Measurements from ENCODE around the gene VGLL3. TPM values are rescaled to one million over a fixed set of nuclear protein-coding genes. Genes with fewer than 3 reads are reported as not detected.
A peak's percentile ranks its signal among the peaks of the same experiment; 100 is the strongest.

VGLL3 gene
- total RNA-seq, 2 donors from 2014 or later: 45.6 to 80.0 TPM

GRCh38 chr3:86995537-86995936, 4.6 kb upstream of the VGLL3 start:
- ATAC-seq (ENCODE audit: insufficient number of reproducible peaks, low FRiP score, low read depth): no peak
- H3K27me3 ChIP-seq (replicated peaks; ENCODE audit: insufficient read depth): no peaks in the 10 kb centered on the region
- H3K27ac ChIP-seq: no peak overlapping the region
- DNase-seq (ENCODE audit: low spot score): no peak
- H3K4me3 ChIP-seq: no peak overlapping the region
- no peaks in the 10 kb centered on the region for H3K9me3 ChIP-seq
- H3K4me1 ChIP-seq (ENCODE audit: control insufficient read depth in 1 of 2, low read depth in 2 of 2): no peaks in the 10 kb centered on the region
- no peaks in the 10 kb centered on the region for H3K36me3 ChIP-seq
- TF ChIP-seq, protein P1, sequence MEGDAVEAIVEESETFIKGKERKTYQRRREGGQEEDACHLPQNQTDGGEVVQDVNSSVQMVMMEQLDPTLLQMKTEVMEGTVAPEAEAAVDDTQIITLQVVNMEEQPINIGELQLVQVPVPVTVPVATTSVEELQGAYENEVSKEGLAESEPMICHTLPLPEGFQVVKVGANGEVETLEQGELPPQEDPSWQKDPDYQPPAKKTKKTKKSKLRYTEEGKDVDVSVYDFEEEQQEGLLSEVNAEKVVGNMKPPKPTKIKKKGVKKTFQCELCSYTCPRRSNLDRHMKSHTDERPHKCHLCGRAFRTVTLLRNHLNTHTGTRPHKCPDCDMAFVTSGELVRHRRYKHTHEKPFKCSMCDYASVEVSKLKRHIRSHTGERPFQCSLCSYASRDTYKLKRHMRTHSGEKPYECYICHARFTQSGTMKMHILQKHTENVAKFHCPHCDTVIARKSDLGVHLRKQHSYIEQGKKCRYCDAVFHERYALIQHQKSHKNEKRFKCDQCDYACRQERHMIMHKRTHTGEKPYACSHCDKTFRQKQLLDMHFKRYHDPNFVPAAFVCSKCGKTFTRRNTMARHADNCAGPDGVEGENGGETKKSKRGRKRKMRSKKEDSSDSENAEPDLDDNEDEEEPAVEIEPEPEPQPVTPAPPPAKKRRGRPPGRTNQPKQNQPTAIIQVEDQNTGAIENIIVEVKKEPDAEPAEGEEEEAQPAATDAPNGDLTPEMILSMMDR (IDR thresholded peaks at IDR 0.05): no peak

GRCh38 chr3:86993704-86994103, 2.8 kb upstream of the VGLL3 start:
- Histone ChIP-seq H3K27ac (no peak overlapping the region), H3K4me3 (no peak overlapping the region), H3K9me3 (no peaks in the 10 kb centered on the region), H3K27me3 (replicated peaks; ENCODE audit: insufficient read depth) (no peaks in the 10 kb centered on the region), H3K36me3 (no peaks in the 10 kb centered on the region), H3K4me1 (ENCODE audit: control insufficient read depth in 1 of 2, low read depth in 2 of 2) (peaks cover 5 to 8% of the 10 kb centered on the region in 2 donors)
- DNase-seq (ENCODE audit: low spot score) (no peak), ATAC-seq (ENCODE audit: insufficient number of reproducible peaks, low FRiP score, low read depth) (no peak)
- TF ChIP-seq, protein P1 (IDR thresholded peaks at IDR 0.05): no peak

DNA sequence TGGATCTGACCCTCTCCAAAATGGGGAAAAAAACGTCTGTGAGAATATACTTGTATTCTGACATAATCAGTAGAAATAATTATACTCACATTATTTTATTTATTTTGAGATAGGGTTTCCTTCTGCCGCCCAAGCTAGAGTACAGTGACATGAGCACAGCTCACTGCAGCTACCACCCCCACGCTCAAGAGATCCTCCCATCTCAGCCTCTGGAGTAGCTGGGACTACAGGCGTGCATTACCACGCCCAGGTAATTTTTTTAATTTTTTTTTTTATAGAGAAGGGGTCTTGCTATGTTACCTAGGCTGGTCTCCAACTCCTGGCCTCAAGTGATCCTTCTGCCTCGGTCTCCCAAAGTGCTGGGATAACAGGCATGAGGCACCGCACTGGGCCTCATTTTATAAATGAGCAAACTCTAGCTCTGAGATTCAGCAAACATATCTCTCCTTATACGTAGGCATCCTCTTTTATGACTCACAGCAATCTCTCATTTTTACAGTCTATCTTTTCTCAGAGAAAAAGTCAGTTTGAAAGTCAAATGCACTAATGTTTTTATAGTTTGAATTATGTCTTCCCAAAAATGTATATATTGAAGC, 989 bp upstream of the VGLL3 start:
- no peak for ATAC-seq (ENCODE audit: insufficient number of reproducible peaks, low FRiP score, low read depth)

DNA sequence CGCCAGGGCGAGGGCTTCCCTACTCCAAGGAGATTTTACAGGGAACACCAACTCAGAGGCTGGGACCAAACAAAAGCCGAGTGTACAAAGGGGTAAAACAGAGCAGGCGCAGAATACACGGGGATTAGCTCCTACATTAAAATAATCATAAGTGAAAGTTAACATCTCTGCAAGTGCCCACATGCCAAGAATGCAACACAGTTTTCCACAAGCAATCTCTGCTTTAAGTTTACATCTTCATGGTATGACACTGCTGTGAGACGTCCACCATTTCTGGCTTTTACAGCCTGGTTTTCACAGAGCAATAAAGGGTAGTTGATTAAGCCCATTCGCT, 500 bp upstream of the VGLL3 start:
- no peaks in the 10 kb centered on the region for H3K27me3 ChIP-seq (replicated peaks; ENCODE audit: insufficient read depth)
- DNase-seq (ENCODE audit: low spot score) (no peak), ATAC-seq (ENCODE audit: insufficient number of reproducible peaks, low FRiP score, low read depth) (no peak)
- TF ChIP-seq, protein P1 (IDR thresholded peaks at IDR 0.05): peak; percentile 7
- H3K9me3 ChIP-seq: no peaks in the 10 kb centered on the region
- peak overlapping the region; percentile 78 to 86 for H3K27ac ChIP-seq
- H3K4me1 ChIP-seq (ENCODE audit: control insufficient read depth in 1 of 2, low read depth in 2 of 2): peaks cover 12 to 25% of the 10 kb centered on the region in 2 donors
- H3K36me3 ChIP-seq: no peaks in the 10 kb centered on the region
- H3K4me3 ChIP-seq: peak overlapping the region; percentile 80

More for the DNA sequence above, 989 bp upstream of the VGLL3 start:
- DNase-seq (ENCODE audit: low spot score): no peak
- peak overlapping the region; percentile 78 to 86 for H3K27ac ChIP-seq
- no peaks in the 10 kb centered on the region for H3K9me3 ChIP-seq
- TF ChIP-seq, protein P1 (IDR thresholded peaks at IDR 0.05): no peak
- no peaks in the 10 kb centered on the region for H3K36me3 ChIP-seq
- H3K4me1 ChIP-seq (ENCODE audit: control insufficient read depth in 1 of 2, low read depth in 2 of 2): peaks cover 7 to 20% of the 10 kb centered on the region in 2 donors
- no peaks in the 10 kb centered on the region for H3K27me3 ChIP-seq (replicated peaks; ENCODE audit: insufficient read depth)
- H3K4me3 ChIP-seq: peak overlapping the region; percentile 80

DNA sequence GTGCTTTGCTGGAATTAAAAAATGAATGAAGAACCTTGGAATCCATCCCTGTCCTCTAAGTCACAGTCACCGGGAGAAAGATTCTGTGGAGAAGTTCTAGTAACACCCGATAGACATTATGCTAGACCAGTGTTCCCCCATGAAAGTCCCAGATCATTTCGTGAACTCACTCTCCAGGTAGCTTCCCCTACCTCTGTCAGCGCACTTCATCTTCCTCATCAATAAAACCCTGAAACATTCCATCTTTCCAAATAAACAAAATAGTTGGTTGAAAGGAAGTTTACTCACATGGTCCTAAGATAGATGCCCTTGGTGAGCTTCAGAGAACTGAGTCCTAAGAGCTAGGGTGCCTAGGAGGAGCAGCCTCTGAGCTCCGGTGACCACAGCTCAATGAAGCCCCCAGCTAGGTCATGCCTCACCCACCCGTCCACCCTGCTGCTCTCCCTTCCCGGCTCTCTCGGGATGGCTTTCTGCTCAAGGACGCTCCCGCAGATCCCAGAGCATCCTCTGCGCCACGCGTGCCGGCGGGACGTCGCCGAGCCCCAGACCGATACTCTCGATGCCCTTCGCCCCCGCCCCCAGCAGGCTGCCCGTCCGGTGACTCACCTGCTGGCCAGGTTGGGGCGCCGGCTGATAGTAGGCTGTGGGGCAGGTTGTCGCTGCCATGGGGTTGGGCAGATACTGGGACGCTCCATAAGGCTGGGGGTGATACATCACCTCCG, 776 bp downstream of the VGLL3 start:
- no peaks in the 10 kb centered on the region for H3K9me3 ChIP-seq
- H3K4me1 ChIP-seq (ENCODE audit: control insufficient read depth in 1 of 2, low read depth in 2 of 2): peaks cover 19 to 38% of the 10 kb centered on the region in 2 donors
- TF ChIP-seq, protein P1 (IDR thresholded peaks at IDR 0.05): no peak
- ATAC-seq (ENCODE audit: insufficient number of reproducible peaks, low FRiP score, low read depth): no peak
- H3K27ac ChIP-seq: peak overlapping the region; percentile 78 to 86
- H3K27me3 ChIP-seq (replicated peaks; ENCODE audit: insufficient read depth): no peaks in the 10 kb centered on the region
- no peak for DNase-seq (ENCODE audit: low spot score)
- peak overlapping the region; percentile 80 for H3K4me3 ChIP-seq
- no peaks in the 10 kb centered on the region for H3K36me3 ChIP-seq
